OCI-LY7 (cell line): Measurements from ENCODE around the gene HSPA5. TPM values are rescaled to one million over a fixed set of nuclear protein-coding genes. Genes with fewer than 3 reads are reported as not detected.

Experiments used
- BruUV-seq: library from RNA; stranded (reverse); fragments of 400-500 nt; replicated peaks from 2 replicates; lab custom pipeline; 2021; lab: Mats Ljungman, UMichigan
- CTCF ChIA-PET: fragments of 300-600 bp; sonication (Branson Sonifier 250); formaldehyde crosslinking; loops from one replicate; lab custom pipeline; 2022; ENCODE audit warnings: antibody characterized with exemption; ENCODE audit not compliant: unreplicated experiment; lab: Charles Lee
- POLR2A ChIA-PET: fragments of 300-600 bp; sonication (Branson Sonifier 250); formaldehyde crosslinking; loops from one replicate; lab custom pipeline; 2022; ENCODE audit warnings: antibody characterized with exemption; lab: Charles Lee
- DNase-seq: peaks from one replicate; pipeline ENCODE4 v3.0.0-alpha.2; 2015; ENCODE audit warnings: low spot score
- H2AFZ ChIP-seq: fragments of 200-600 bp; sonication (generic), shearing (Covaris generic); 2 replicates; pipeline ENCODE4 v1.6.1; 2014; ENCODE audit warnings: mild to moderate bottlenecking, antibody characterized with exemption, low read length, moderate library complexity
- H3K27ac ChIP-seq: fragments of 200-600 bp; sonication (generic); 2 replicates; pipeline ENCODE4 v1.5.1; 2014; ENCODE audit warnings: mixed run types, low read depth, mild to moderate bottlenecking, moderate library complexity, low read length, inconsistent platforms; ENCODE audit not compliant: poor library complexity, severe bottlenecking
- H3K36me3 ChIP-seq: fragments of 200-600 bp; sonication (generic); 2 replicates; pipeline ENCODE4 v1.6.1; 2014; ENCODE audit warnings: mild to moderate bottlenecking, antibody characterized with exemption, low read length, moderate library complexity, mixed read lengths; ENCODE audit not compliant: insufficient read depth
- H3K4me1 ChIP-seq: fragments of 200-600 bp; sonication (generic); 2 replicates; pipeline ENCODE4 v1.5.1; 2014; ENCODE audit warnings: mild to moderate bottlenecking, low read length; ENCODE audit not compliant: insufficient read depth, poor library complexity, severe bottlenecking
- H3K4me2 ChIP-seq: fragments of 200-600 bp; sonication (generic); 2 replicates; pipeline ENCODE4 v1.6.1; 2014; ENCODE audit warnings: mild to moderate bottlenecking, low read length
- H3K4me3 ChIP-seq: fragments of 200-600 bp; sonication (generic); 2 replicates; pipeline ENCODE4 v1.5.1; 2014; ENCODE audit warnings: mild to moderate bottlenecking, low read depth, low read length; ENCODE audit not compliant: poor library complexity, severe bottlenecking
- H3K79me2 ChIP-seq: fragments of 200-600 bp; sonication (generic); 2 replicates; pipeline ENCODE4 v1.6.1; 2016; ENCODE audit warnings: low read depth, mild to moderate bottlenecking, low read length, moderate library complexity, mixed read lengths; ENCODE audit not compliant: insufficient read depth
- H3K9me2 ChIP-seq: fragments of 200-600 bp; sonication (generic); 2 replicates; pipeline ENCODE4 v1.6.1; 2016; ENCODE audit warnings: mild to moderate bottlenecking, low read length, mixed read lengths; ENCODE audit not compliant: insufficient read depth
- H3K9me3 ChIP-seq: fragments of 200-600 bp; sonication (generic); 2 replicates; pipeline ENCODE4 v1.6.1; 2014; ENCODE audit warnings: mild to moderate bottlenecking, mixed run types, low read length, mixed read lengths
- H4K20me1 ChIP-seq: fragments of 200-600 bp; sonication (generic); 2 replicates; pipeline ENCODE4 v1.6.1; 2014; ENCODE audit warnings: mild to moderate bottlenecking, antibody characterized with exemption, low read length, moderate library complexity, mixed read lengths; ENCODE audit not compliant: insufficient read depth
- CTCF ChIP-seq: fragments of 200-600 bp; sonication (generic); conservative IDR thresholded peaks from 2 replicates; pipeline ENCODE4 v1.5.1; 2014; ENCODE audit warnings: mild to moderate bottlenecking, antibody characterized with exemption, low read length, moderate library complexity, mixed read lengths
- EZH2phosphoT487 ChIP-seq: fragments of 200-600 bp; sonication (generic); IDR thresholded peaks from 2 replicates; pipeline ENCODE4 v1.6.1; 2018; ENCODE audit warnings: low read depth, borderline replicate concordance, mild to moderate bottlenecking, mixed run types, antibody characterized with exemption, low read length, moderate library complexity, mixed read lengths
- intact Hi-C: fragments of 100-400 bp; cut with micrococcal nuclease; formaldehyde crosslinking; loops from one replicate; pipeline ENCODE4 v1.10.0; 2022; ENCODE audit not compliant: unreplicated experiment
- total RNA-seq, 2 experiments: library from RNA; depleted of rRNA in 1 of 2; stranded (reverse); fragments of >200 nt in 1 of 2; shearing (Covaris generic) in 1 of 2; gene quantifications; 2 replicates each; pipeline ENCODE4 v1.2.3, GENCODE V29; 2014 to 2022

HSPA5 gene
- total RNA-seq, 2 experiments from 2014 or later: 52.1 to 150 TPM

GRCh38 chr9:125280945-125281344 is 39.8 kb upstream of the HSPA5 start:
- Histone ChIP-seq H3K36me3 (peaks cover 6% of the 10 kb centered on the region; the same call in 1 of the 2 replicates), H3K9me2 (no peaks in the 10 kb centered on the region), H3K79me2 (peaks cover 20% of the 10 kb centered on the region; the same call in 1 of the 2 replicates), H3K4me2 (no peak overlapping the region), H4K20me1 (0 out of 2 replicates have a peak, but pooled peaks cover 3% of the 10 kb centered on the region), H3K4me1 (no peaks in the 10 kb centered on the region), H3K4me3 (no peak overlapping the region), H3K27ac (no peak overlapping the region), H3K9me3 (no peaks in the 10 kb centered on the region), H2AFZ (no peak overlapping the region)
- TF ChIP-seq CTCF (no peak), EZH2phosphoT487 (no peak)
- intact Hi-C loops: no loop called here
- DNase-seq: no peak
- no TSS peak for BruUV-seq
- POLR2A ChIA-PET: interaction anchor here (0.6 to 1.0 kb wide), 2 partner anchors 15 to 24 kb away, joined by 3 to 4 read pairs; no protein-coding TSS in a partner anchor
- CTCF ChIA-PET: no interaction called here

- no peak overlapping the region for H3K27ac ChIP-seq
- H2AFZ ChIP-seq: no peak overlapping the region
- H3K4me2 ChIP-seq: no peak overlapping the region
- H3K9me3 ChIP-seq: no peaks in the 10 kb centered on the region
- H3K36me3 ChIP-seq: peaks cover 6% of the 10 kb centered on the region; the same call in 1 of the 2 replicates
- no peaks in the 10 kb centered on the region for H4K20me1 ChIP-seq
- H3K4me1 ChIP-seq: no peaks in the 10 kb centered on the region
- POLR2A ChIA-PET: no interaction called here
- intact Hi-C loops: no loop called here
- H3K79me2 ChIP-seq: peaks cover 36% of the 10 kb centered on the region; the same call in 1 of the 2 replicates
- H3K4me3 ChIP-seq: no peak overlapping the region
- no peak for DNase-seq
- CTCF ChIA-PET: no interaction called here
- TF ChIP-seq CTCF: no peak
- TF ChIP-seq EZH2phosphoT487: no peak
- no TSS peak for BruUV-seq
- H3K9me2 ChIP-seq: no peaks in the 10 kb centered on the region
Measured at GRCh38 chr9:125277411-125277810, 36.3 kb upstream of the HSPA5 start.

- ChIA-PET POLR2A (no interaction called here), CTCF (no interaction called here)
- no peak for DNase-seq
- Histone ChIP-seq H4K20me1 (no peaks in the 10 kb centered on the region), H3K4me2 (no peak overlapping the region), H3K36me3 (peaks cover 7% of the 10 kb centered on the region), H3K79me2 (peaks cover 37% of the 10 kb centered on the region; the same call in 1 of the 2 replicates), H2AFZ (no peak overlapping the region), H3K27ac (no peak overlapping the region), H3K9me2 (no peaks in the 10 kb centered on the region), H3K4me1 (no peaks in the 10 kb centered on the region), H3K4me3 (no peak overlapping the region), H3K9me3 (no peaks in the 10 kb centered on the region)
- BruUV-seq: no TSS peak
- intact Hi-C loops: no loop called here
- TF ChIP-seq EZH2phosphoT487: no peak
- TF ChIP-seq CTCF: no peak
Measured at GRCh38 chr9:125276771-125277170, 35.6 kb upstream of the HSPA5 start.
